Lung microvascular endothelial cell (primary cell): ENCODE data around the gene MVB12B. TPM values are rescaled to one million over a fixed set of nuclear protein-coding genes. Genes with fewer than 3 reads are reported as not detected.
"Not testable (repeated sequence)": the region's sequence is repeated elsewhere in the genome, so short reads cannot be mapped to it uniquely, and the experiment has no call there.

Experiments used
- DNase-seq, 2 donors: peaks; one replicate each; pipeline versions ENCODE4 v3.0.0 to v3.0.0-alpha.2; 2010; ENCODE audit warnings: low read depth in 2 of 2
- total RNA-seq: library from RNA; depleted of rRNA; stranded (reverse); fragments of >200 nt; gene quantifications from 2 replicates; pipeline ENCODE4 v1.2.1, GENCODE V29; 2014

MVB12B gene
- total RNA-seq, 1 donor from 2014 or later, result 16.9 TPM

GRCh38 chr9:126470241-126470993 is 143.8 kb downstream of the MVB12B start:
- no peak for DNase-seq

GRCh38 chr9:126471084-126471624 is 144.5 kb downstream of the MVB12B start:
- peak in 1 of 2 donors; percentile 26 for DNase-seq

GRCh38 chr9:126472198-126472947 is 145.7 kb downstream of the MVB12B start:
- no peak for DNase-seq

GRCh38 chr9:126472948-126473298 is 146.3 kb downstream of the MVB12B start:
- no peak for DNase-seq

GRCh38 chr9:126474206-126474765 is 147.7 kb downstream of the MVB12B start:
- DNase-seq, result peak in 1 of 2 donors; percentile 52

GRCh38 chr9:126474786-126475485 is 148.3 kb downstream of the MVB12B start:
- DNase-seq, result peak in 1 of 2 donors; percentile 81

- no peak for DNase-seq
These were observed 149.4 kb downstream of the MVB12B start for GRCh38 chr9:126475933-126476555.

GRCh38 chr9:126477432-126477831 is 150.8 kb downstream of the MVB12B start:
- DNase-seq, result not testable (repeated sequence)

- no peak for DNase-seq
These were observed 151.8 kb downstream of the MVB12B start for GRCh38 chr9:126478216-126478981.

- DNase-seq, result no peak
These were observed 152.9 kb downstream of the MVB12B start for GRCh38 chr9:126479515-126479914.

- no peak for DNase-seq
These were observed 154.2 kb downstream of the MVB12B start for GRCh38 chr9:126480813-126481212.

- no peak for DNase-seq
These were observed 155.2 kb downstream of the MVB12B start for GRCh38 chr9:126481862-126482261.

GRCh38 chr9:126482361-126483044 is 155.9 kb downstream of the MVB12B start:
- no peak for DNase-seq

- no peak for DNase-seq
These were observed 156.9 kb downstream of the MVB12B start for GRCh38 chr9:126483468-126484073.

GRCh38 chr9:126485662-126486061 is 159.0 kb downstream of the MVB12B start:
- no peak for DNase-seq

- no peak for DNase-seq
These were observed 159.6 kb downstream of the MVB12B start for GRCh38 chr9:126486276-126486675.

GRCh38 chr9:126487856-126488255 is 161.2 kb downstream of the MVB12B start:
- DNase-seq, result no peak

- peak in 1 of 2 donors; percentile 56 for DNase-seq
These were observed 161.7 kb downstream of the MVB12B start for GRCh38 chr9:126488310-126488709.

- no peak for DNase-seq
These were observed 162.3 kb downstream of the MVB12B start for GRCh38 chr9:126488881-126489404.
